HL-60 (cell line): ENCODE data around the gene SORD.

Experiments
- DNase-seq, 2 experiments: peaks; one replicate each; pipeline ENCODE4 v3.0.0-alpha.2; 2010 to 2020; ENCODE audit warnings: low read depth in 1 of 2, low spot score in 1 of 2
- H3K27ac ChIP-seq: fragments of 250-450 bp; sonication (Bioruptor Pico); replicated peaks from 2 replicates; pipeline ENCODE4 v1.5.1; 2020; ENCODE audit warnings: mild to moderate bottlenecking, moderate library complexity
- H3K27me3 ChIP-seq: fragments of 250-450 bp; sonication (Bioruptor Pico); 2 replicates; pipeline ENCODE4 v1.5.1; 2021; ENCODE audit warnings: mild to moderate bottlenecking, moderate library complexity; ENCODE audit not compliant: insufficient read depth, poor library complexity, severe bottlenecking
- H3K4me3 ChIP-seq: replicated peaks from 2 replicates; pipeline ENCODE4 v1.5.1; 2011; ENCODE audit warnings: mild to moderate bottlenecking, control low read depth, low read length; ENCODE audit not compliant: insufficient read depth
- CTCF ChIP-seq: IDR thresholded peaks from one replicate; pipeline ENCODE4 v1.5.1; 2011; ENCODE audit warnings: low read length, control low read depth, inconsistent platforms; ENCODE audit not compliant: insufficient read depth
- GABPA ChIP-seq: IDR thresholded peaks from 2 replicates; pipeline ENCODE4 v1.6.1; 2012; ENCODE audit warnings: low read depth
- POLR2AphosphoS5 ChIP-seq: IDR thresholded peaks from 2 replicates; pipeline ENCODE4 v1.6.1; 2012; ENCODE audit warnings: low read depth
- REST ChIP-seq: IDR thresholded peaks from 2 replicates; pipeline ENCODE4 v1.6.1; 2012; ENCODE audit warnings: low read depth; ENCODE audit not compliant: insufficient replicate concordance
- SPI1 ChIP-seq: IDR thresholded peaks from 2 replicates; pipeline ENCODE4 v1.6.1; 2012; ENCODE audit warnings: low read depth, mild to moderate bottlenecking, borderline replicate concordance

SORD gene

GRCh38 chr15:45114751-45115085 is 91.7 kb downstream of the SORD start:
- Histone ChIP-seq H3K27me3 (peaks cover 71% of the 10 kb centered on the region), H3K4me3 (no peak overlapping the region), H3K27ac (no peak overlapping the region)
- no peak for DNase-seq
- no peak for TF ChIP-seq SPI1
- TF ChIP-seq POLR2AphosphoS5: no peak
- no peak for TF ChIP-seq GABPA
- no peak for TF ChIP-seq REST
- TF ChIP-seq CTCF: no peak

- DNase-seq: no peak
- H3K27me3 ChIP-seq: peaks cover 64% of the 10 kb centered on the region
- H3K27ac ChIP-seq: no peak overlapping the region
- H3K4me3 ChIP-seq: no peak overlapping the region
- TF ChIP-seq GABPA (no peak), REST (no peak), POLR2AphosphoS5 (no peak), CTCF (no peak), SPI1 (no peak)
Observed at GRCh38 chr15:45115312-45115820, 92.4 kb downstream of the SORD start.

- TF ChIP-seq GABPA (no peak), POLR2AphosphoS5 (no peak), CTCF (no peak), SPI1 (no peak), REST (no peak)
- H3K4me3 ChIP-seq: no peak overlapping the region
- peaks cover 62% of the 10 kb centered on the region for H3K27me3 ChIP-seq
- no peak overlapping the region for H3K27ac ChIP-seq
- DNase-seq: no peak
Observed at GRCh38 chr15:45116006-45116481, 93.0 kb downstream of the SORD start.
